ENCODE measurements around the gene KIAA0825. TPM values are rescaled to one million over a fixed set of nuclear protein-coding genes. Genes with fewer than 3 reads are reported as not detected.

KIAA0825 gene
- total RNA-seq, 1 experiment from 2014 or later: 1.3 TPM

- Mint-ChIP-seq H3K9me3 (no peaks in the 10 kb centered on the region), H3K4me3 (no peak overlapping the region), H3K4me1 (no peaks in the 10 kb centered on the region), H3K36me3 (no peaks in the 10 kb centered on the region), H3K27me3 (ENCODE audit: low read depth) (no peaks in the 10 kb centered on the region), H3K27ac (no peak overlapping the region; the same call in 1 of the 2 replicates)
- ChIA-PET POLR2A (no interaction called here), CTCF (no interaction called here)
- ATAC-seq (no peak), DNase-seq (ENCODE audit: low spot score) (no peak)
- no peak for TF ChIP-seq ZNF396 (CRISPR knock-in tag; IDR thresholded peaks at IDR 0.05; ENCODE audit: borderline replicate concordance)
- no peak for TF ChIP-seq FOXJ3 (CRISPR knock-in tag; IDR thresholded peaks at IDR 0.05; ENCODE audit: borderline replicate concordance)
- no peak for TF ChIP-seq E2F4 (CRISPR knock-in tag; IDR thresholded peaks at IDR 0.05; ENCODE audit: borderline replicate concordance, low read depth)
- no peak for TF ChIP-seq ATF3 (CRISPR knock-in tag; conservative IDR thresholded peaks at IDR 0.05)
- no peak for TF ChIP-seq CREM (CRISPR knock-in tag; IDR thresholded peaks at IDR 0.05)
- no peak for TF ChIP-seq ZNF416 (CRISPR knock-in tag; IDR thresholded peaks at IDR 0.05)
- TF ChIP-seq TEAD1 (CRISPR knock-in tag; IDR thresholded peaks at IDR 0.05): no peak
- TF ChIP-seq NFATC4 (CRISPR knock-in tag; IDR thresholded peaks at IDR 0.05): no peak
- TF ChIP-seq CDX4 (CRISPR knock-in tag; IDR thresholded peaks at IDR 0.05; ENCODE audit: borderline replicate concordance): no peak
- TF ChIP-seq CBFB (CRISPR knock-in tag; IDR thresholded peaks at IDR 0.05; ENCODE audit: low read depth): no peak
- TF ChIP-seq TCF7 (CRISPR knock-in tag; IDR thresholded peaks at IDR 0.05; ENCODE audit: low read depth): no peak
- no peak for TF ChIP-seq ATF1 (CRISPR knock-in tag; IDR thresholded peaks at IDR 0.05)
- TF ChIP-seq ELF4 (CRISPR knock-in tag; IDR thresholded peaks at IDR 0.05; ENCODE audit: low read depth): no peak
- TF ChIP-seq, protein P1, sequence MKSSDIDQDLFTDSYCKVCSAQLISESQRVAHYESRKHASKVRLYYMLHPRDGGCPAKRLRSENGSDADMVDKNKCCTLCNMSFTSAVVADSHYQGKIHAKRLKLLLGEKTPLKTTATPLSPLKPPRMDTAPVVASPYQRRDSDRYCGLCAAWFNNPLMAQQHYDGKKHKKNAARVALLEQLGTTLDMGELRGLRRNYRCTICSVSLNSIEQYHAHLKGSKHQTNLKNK (CRISPR knock-in tag; IDR thresholded peaks at IDR 0.05): no peak
- TF ChIP-seq, protein P2, sequence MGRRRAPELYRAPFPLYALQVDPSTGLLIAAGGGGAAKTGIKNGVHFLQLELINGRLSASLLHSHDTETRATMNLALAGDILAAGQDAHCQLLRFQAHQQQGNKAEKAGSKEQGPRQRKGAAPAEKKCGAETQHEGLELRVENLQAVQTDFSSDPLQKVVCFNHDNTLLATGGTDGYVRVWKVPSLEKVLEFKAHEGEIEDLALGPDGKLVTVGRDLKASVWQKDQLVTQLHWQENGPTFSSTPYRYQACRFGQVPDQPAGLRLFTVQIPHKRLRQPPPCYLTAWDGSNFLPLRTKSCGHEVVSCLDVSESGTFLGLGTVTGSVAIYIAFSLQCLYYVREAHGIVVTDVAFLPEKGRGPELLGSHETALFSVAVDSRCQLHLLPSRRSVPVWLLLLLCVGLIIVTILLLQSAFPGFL (CRISPR knock-in tag; IDR thresholded peaks at IDR 0.05; ENCODE audit: borderline replicate concordance): no peak
- TF ChIP-seq NFYB (CRISPR knock-in tag; conservative IDR thresholded peaks at IDR 0.05; ENCODE audit: low read depth): no peak
- TF ChIP-seq GABPB1 (CRISPR knock-in tag; IDR thresholded peaks at IDR 0.05): no peak
- no peak for TF ChIP-seq ZSCAN18 (CRISPR knock-in tag; IDR thresholded peaks at IDR 0.05)
- TF ChIP-seq MAX (CRISPR knock-in tag; IDR thresholded peaks at IDR 0.05): no peak
- TF ChIP-seq, protein P3, sequence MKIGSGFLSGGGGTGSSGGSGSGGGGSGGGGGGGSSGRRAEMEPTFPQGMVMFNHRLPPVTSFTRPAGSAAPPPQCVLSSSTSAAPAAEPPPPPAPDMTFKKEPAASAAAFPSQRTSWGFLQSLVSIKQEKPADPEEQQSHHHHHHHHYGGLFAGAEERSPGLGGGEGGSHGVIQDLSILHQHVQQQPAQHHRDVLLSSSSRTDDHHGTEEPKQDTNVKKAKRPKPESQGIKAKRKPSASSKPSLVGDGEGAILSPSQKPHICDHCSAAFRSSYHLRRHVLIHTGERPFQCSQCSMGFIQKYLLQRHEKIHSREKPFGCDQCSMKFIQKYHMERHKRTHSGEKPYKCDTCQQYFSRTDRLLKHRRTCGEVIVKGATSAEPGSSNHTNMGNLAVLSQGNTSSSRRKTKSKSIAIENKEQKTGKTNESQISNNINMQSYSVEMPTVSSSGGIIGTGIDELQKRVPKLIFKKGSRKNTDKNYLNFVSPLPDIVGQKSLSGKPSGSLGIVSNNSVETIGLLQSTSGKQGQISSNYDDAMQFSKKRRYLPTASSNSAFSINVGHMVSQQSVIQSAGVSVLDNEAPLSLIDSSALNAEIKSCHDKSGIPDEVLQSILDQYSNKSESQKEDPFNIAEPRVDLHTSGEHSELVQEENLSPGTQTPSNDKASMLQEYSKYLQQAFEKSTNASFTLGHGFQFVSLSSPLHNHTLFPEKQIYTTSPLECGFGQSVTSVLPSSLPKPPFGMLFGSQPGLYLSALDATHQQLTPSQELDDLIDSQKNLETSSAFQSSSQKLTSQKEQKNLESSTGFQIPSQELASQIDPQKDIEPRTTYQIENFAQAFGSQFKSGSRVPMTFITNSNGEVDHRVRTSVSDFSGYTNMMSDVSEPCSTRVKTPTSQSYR (CRISPR knock-in tag; IDR thresholded peaks at IDR 0.05): no peak
Measured at GRCh38 chr5:94501365-94501764, 117.0 kb downstream of the KIAA0825 start.
